B cell (primary cell): ENCODE results near the gene CACNB4. TPM values are rescaled to one million over a fixed set of nuclear protein-coding genes. Genes with fewer than 3 reads are reported as not detected.

Experiments
- ATAC-seq: fragments of 200-7000 bp; cut with Tn5 transposase; one replicate; pipeline ENCODE4 v1.10.0; 2021; ENCODE audit warnings: low read depth, mild to moderate bottlenecking, moderate number of reproducible peaks, moderate library complexity
- CTCF ChIA-PET: fragments of 350-600 bp; sonication (Branson Sonifier 250); formaldehyde crosslinking; loops from one replicate; lab custom pipeline; 2021; ENCODE audit warnings: antibody characterized with exemption, inconsistent platforms; lab: Charles Lee
- POLR2A ChIA-PET: fragments of 350-600 bp; sonication (Branson Sonifier 250); formaldehyde crosslinking; loops from one replicate; lab custom pipeline; 2021; ENCODE audit warnings: antibody characterized with exemption; lab: Charles Lee
- DNase-seq: peaks from one replicate; pipeline ENCODE4 v3.0.0; 2013
- H2AFZ ChIP-seq: 2 replicates; pipeline ENCODE4 v1.6.1; 2012; ENCODE audit warnings: mild to moderate bottlenecking, low read depth, low read length; ENCODE audit not compliant: insufficient read depth, poor library complexity, severe bottlenecking
- H3K27ac ChIP-seq, 2 donors: 1 replicate in 1 of 2; 2 replicates in 1 of 2; pipeline ENCODE4 v1.5.1; 2012 to 2013; ENCODE audit warnings: low read length in 2 of 2, mild to moderate bottlenecking in 2 of 2, moderate library complexity in 1 of 2
- H3K27me3 ChIP-seq, 4 experiments: fragments of 200-600 bp in 1 of 4; sonication (generic) in 1 of 4; replicated peaks in 1 of 4; 1 replicate in 2 of 4; 2 replicates in 2 of 4; pipeline versions ENCODE4 v1.6.1 to v1.7.0; 2013 to 2016; ENCODE audit warnings: low read length in 3 of 4, mild to moderate bottlenecking in 2 of 4, mixed read lengths in 1 of 4, moderate library complexity in 1 of 4; ENCODE audit not compliant: insufficient read depth in 4 of 4, control insufficient read depth in 3 of 4; ENCODE audit errors: control extremely low read depth in 1 of 4
- H3K36me3 ChIP-seq, 2 experiments: replicated peaks in 1 of 2; 1 replicate in 1 of 2; 2 replicates in 1 of 2; pipeline versions ENCODE4 v1.6.1 to v1.7.1; 2013; ENCODE audit warnings: low read length in 1 of 2; ENCODE audit not compliant: insufficient read depth in 2 of 2, control insufficient read depth in 1 of 2; ENCODE audit errors: control extremely low read depth in 1 of 2, extremely low read depth in 1 of 2
- H3K4me1 ChIP-seq, 2 donors: fragments of 200-600 bp in 1 of 2; sonication (generic) in 1 of 2; 1 replicate in 1 of 2; 2 replicates in 1 of 2; pipeline versions ENCODE4 v1.5.1 to v1.6.1; 2013 to 2017; ENCODE audit warnings: low read length in 2 of 2; ENCODE audit not compliant: control insufficient read depth in 2 of 2, insufficient read depth in 2 of 2
- H3K4me2 ChIP-seq: replicated peaks from 2 replicates; pipeline ENCODE3; 2012; ENCODE audit warnings: mild to moderate bottlenecking, low read depth, low read length; ENCODE audit not compliant: poor library complexity, severe bottlenecking
- H3K4me3 ChIP-seq, 5 experiments: fragments of 200-600 bp in 1 of 5; sonication (generic) in 1 of 5; 1 replicate in 3 of 5; 2 replicates in 2 of 5; pipeline versions ENCODE4 v1.5.1 to v1.7.0; 2011 to 2016; ENCODE audit warnings: low read length in 4 of 5, mild to moderate bottlenecking in 4 of 5, low read depth in 2 of 5, control low read depth in 1 of 5, moderate library complexity in 1 of 5; ENCODE audit not compliant: insufficient read depth in 1 of 5; ENCODE audit errors: control extremely low read depth in 1 of 5, extremely low read depth in 1 of 5
- H3K79me2 ChIP-seq: fragments of 200-600 bp; sonication (generic); one replicate; pipeline ENCODE4 v1.6.0; 2016; ENCODE audit warnings: low read length; ENCODE audit not compliant: control insufficient read depth, insufficient read depth
- H3K9ac ChIP-seq: fragments of 200-600 bp; sonication (generic); 2 replicates; pipeline ENCODE4 v1.6.1; 2017; ENCODE audit warnings: mild to moderate bottlenecking, low read length, moderate library complexity
- H3K9me3 ChIP-seq, 3 donors: one replicate each; pipeline versions ENCODE4 v1.6.1 to v1.7.1; 2013; ENCODE audit warnings: low read length in 2 of 3; ENCODE audit not compliant: control insufficient read depth in 2 of 3, insufficient read depth in 1 of 3; ENCODE audit errors: control extremely low read depth in 1 of 3
- H4K20me1 ChIP-seq: 2 replicates; pipeline ENCODE4 v1.6.0; 2012; ENCODE audit warnings: mild to moderate bottlenecking, low read length; ENCODE audit not compliant: insufficient read depth, control insufficient read depth, poor library complexity, severe bottlenecking
- H3K27ac Mint-ChIP-seq: one replicate; pipeline ENCODE4 v1.8.0; 2021; ENCODE audit warnings: mixed read lengths
- H3K27me3 Mint-ChIP-seq: one replicate; pipeline ENCODE4 v1.8.0; 2021; ENCODE audit warnings: mixed read lengths
- H3K4me1 Mint-ChIP-seq: one replicate; pipeline ENCODE4 v1.8.0; 2021; ENCODE audit warnings: mixed read lengths
- H3K4me3 Mint-ChIP-seq: one replicate; pipeline ENCODE4 v1.8.0; 2021; ENCODE audit warnings: mixed read lengths
- H3K9me3 Mint-ChIP-seq: one replicate; pipeline ENCODE4 v1.8.0; 2022; ENCODE audit warnings: mixed read lengths; ENCODE audit not compliant: insufficient read depth
- EZH2 ChIP-seq: IDR thresholded peaks from 2 replicates; pipeline ENCODE4 v1.6.1; 2012; ENCODE audit warnings: borderline replicate concordance, low read depth, mild to moderate bottlenecking, moderate library complexity, low read length; ENCODE audit not compliant: insufficient read depth, poor library complexity, severe bottlenecking
- WGBS: methylation state at CpG from one replicate; pipeline ENCODE4 v1.1.5; 2013; ENCODE audit warnings: missing lambda C conversion rate; ENCODE audit not compliant: insufficient coverage; 5-methylcytosine and 5-hydroxymethylcytosine counted together
- intact Hi-C: fragments of 100-400 bp; cut with micrococcal nuclease; formaldehyde crosslinking; loops from one replicate; pipeline ENCODE4 v1.10.0; 2022
- polyA plus RNA-seq: library from polyadenylated mRNA; depleted of rRNA; stranded (reverse); fragments of >200 nt; gene quantifications from 2 replicates; pipeline ENCODE4 v1.2.3, GENCODE V29; 2012
- total RNA-seq, 2 donors: library from RNA; stranded (reverse); fragments of 120-200 nt in 1 of 2; gene quantifications; 1 replicate in 1 of 2; 2 replicates in 1 of 2; pipeline versions ENCODE4 v1.2.3 to v1.2.4, GENCODE V29; 2013 to 2022
- TF ChIP-seq, protein P1 (sequence below): fragments of 200-600 bp; IDR thresholded peaks from one replicate; pipeline ENCODE4 v1.8.0; 2022; ENCODE audit warnings: antibody characterized with exemption, mild to moderate bottlenecking

The CACNB4 gene
- total and polyA plus RNA-seq, 2 donors (not counting 1 experiment from before 2014, with no cell fraction given): 0.12 to 1.4 TPM

DNA sequence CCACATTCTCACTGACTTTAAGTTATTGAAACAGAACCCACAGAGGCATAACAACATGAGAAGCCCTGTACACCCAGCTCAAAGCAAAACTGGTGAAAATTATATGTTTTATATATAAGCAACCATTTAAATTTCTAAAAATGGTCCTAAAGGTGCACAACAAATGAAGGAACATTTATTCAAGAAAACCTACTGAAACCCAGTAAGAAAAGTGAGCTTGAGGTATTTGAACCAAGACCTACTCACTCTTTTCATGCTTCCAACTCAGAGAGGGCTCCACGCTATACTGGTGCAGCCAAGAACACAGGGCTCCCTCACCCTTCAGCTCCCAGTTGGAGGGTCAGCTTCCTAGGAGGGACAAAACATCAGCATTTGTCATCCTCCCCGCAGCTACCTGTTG is 2.1 kb upstream of the CACNB4 start:
- H3K27me3 ChIP-seq: peaks cover 3 to 42% (median 26%) of the 10 kb centered on the region in 4 experiments
- no peak overlapping the region for H3K4me3 Mint-ChIP-seq
- no CpG with 5 or more reads among the region's 2 CpGs for WGBS
- intact Hi-C loops: no loop called here
- H4K20me1 ChIP-seq: no peaks in the 10 kb centered on the region
- no peaks in the 10 kb centered on the region for H3K9me3 ChIP-seq
- no peaks in the 10 kb centered on the region for H3K9me3 Mint-ChIP-seq
- H3K27me3 Mint-ChIP-seq: peaks cover 36% of the 10 kb centered on the region
- peaks cover 21 to 31% of the 10 kb centered on the region in 2 donors for H3K4me1 ChIP-seq
- peaks cover 19% of the 10 kb centered on the region for H3K4me1 Mint-ChIP-seq
- ChIA-PET POLR2A (no interaction called here), CTCF (no interaction called here)
- TF ChIP-seq, protein P1, sequence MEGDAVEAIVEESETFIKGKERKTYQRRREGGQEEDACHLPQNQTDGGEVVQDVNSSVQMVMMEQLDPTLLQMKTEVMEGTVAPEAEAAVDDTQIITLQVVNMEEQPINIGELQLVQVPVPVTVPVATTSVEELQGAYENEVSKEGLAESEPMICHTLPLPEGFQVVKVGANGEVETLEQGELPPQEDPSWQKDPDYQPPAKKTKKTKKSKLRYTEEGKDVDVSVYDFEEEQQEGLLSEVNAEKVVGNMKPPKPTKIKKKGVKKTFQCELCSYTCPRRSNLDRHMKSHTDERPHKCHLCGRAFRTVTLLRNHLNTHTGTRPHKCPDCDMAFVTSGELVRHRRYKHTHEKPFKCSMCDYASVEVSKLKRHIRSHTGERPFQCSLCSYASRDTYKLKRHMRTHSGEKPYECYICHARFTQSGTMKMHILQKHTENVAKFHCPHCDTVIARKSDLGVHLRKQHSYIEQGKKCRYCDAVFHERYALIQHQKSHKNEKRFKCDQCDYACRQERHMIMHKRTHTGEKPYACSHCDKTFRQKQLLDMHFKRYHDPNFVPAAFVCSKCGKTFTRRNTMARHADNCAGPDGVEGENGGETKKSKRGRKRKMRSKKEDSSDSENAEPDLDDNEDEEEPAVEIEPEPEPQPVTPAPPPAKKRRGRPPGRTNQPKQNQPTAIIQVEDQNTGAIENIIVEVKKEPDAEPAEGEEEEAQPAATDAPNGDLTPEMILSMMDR: no peak
- no peak for TF ChIP-seq EZH2
- ATAC-seq (no peak), DNase-seq (no peak)
- H3K36me3 ChIP-seq: no peaks in the 10 kb centered on the region
- H3K27ac Mint-ChIP-seq: no peak overlapping the region
- H2AFZ ChIP-seq: no peak overlapping the region
- H3K79me2 ChIP-seq: no peaks in the 10 kb centered on the region
- no peak overlapping the region for H3K4me2 ChIP-seq
- no peak overlapping the region for H3K9ac ChIP-seq
- H3K27ac ChIP-seq: no peak overlapping the region
- no peak overlapping the region for H3K4me3 ChIP-seq

DNA sequence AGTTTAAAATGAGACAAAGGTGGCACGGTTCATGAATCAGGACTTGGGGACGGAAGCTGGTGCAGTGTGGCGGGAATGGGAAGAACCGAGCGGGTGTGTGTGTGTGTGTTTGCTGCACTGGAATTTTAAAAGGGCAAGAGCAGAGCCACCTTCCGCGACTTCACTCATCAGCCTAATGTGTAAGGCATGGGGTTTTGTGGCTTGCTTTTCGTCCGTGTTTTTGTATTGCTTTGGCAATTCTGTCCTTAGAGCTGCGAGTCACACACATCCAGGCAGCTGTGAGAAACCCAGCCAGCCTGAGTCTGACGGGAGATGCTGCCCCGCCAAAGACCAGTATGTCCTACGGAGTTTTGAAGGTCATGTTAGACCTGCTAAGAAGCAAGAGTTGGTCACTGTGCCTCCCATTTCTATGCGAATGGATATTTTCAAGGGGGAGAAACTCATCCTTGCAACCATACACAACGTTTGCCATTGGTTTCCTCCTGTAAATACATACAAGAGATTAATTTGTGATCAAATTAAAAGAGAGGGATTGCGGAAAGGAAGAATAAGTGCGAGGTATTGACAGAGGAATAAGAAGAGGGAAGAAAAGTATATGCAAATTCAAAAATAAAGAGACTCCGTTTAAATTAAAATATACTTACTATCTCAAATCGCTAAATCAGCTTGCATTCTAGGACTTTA is 665 bp upstream of the CACNB4 start:
- Histone ChIP-seq H3K4me2 (peak overlapping the region; percentile 98), H4K20me1 (no peaks in the 10 kb centered on the region), H3K79me2 (no peaks in the 10 kb centered on the region), H2AFZ (peak overlapping the region; percentile 83), H3K9ac (peak overlapping the region; percentile 72), H3K36me3 (no peaks in the 10 kb centered on the region), H3K27me3 (peaks cover 3 to 42% (median 26%) of the 10 kb centered on the region in 4 experiments), H3K4me3 (peak overlapping the region; percentile 30 to 66 (median 56)), H3K27ac (no peak overlapping the region), H3K4me1 (peaks cover 21 to 31% of the 10 kb centered on the region in 2 donors), H3K9me3 (no peaks in the 10 kb centered on the region)
- 4% methylated on average over 9 of the region's 19 CpGs for WGBS
- Mint-ChIP-seq H3K4me3 (peak overlapping the region; percentile 92), H3K27me3 (peaks cover 35% of the 10 kb centered on the region), H3K4me1 (peaks cover 19% of the 10 kb centered on the region), H3K9me3 (no peaks in the 10 kb centered on the region), H3K27ac (no peak overlapping the region)
- TF ChIP-seq, protein P1: no peak
- no peak for TF ChIP-seq EZH2
- ChIA-PET POLR2A (no interaction called here), CTCF (no interaction called here)
- ATAC-seq (no peak), DNase-seq (peak; percentile 20)
- intact Hi-C loops: no loop called here
